Liver (tissue), 9 donors: Measurements from ENCODE around the gene SIT1. TPM values are rescaled to one million over a fixed set of nuclear protein-coding genes. Genes with fewer than 3 reads are reported as not detected.
A peak's percentile ranks its signal among the peaks of the same experiment; 100 is the strongest.

ENCODE experiments used
- DNase-seq: peaks from one replicate; pipeline ENCODE4 v3.0.0-alpha.2; 2017; ENCODE audit warnings: low spot score
- H3K27ac ChIP-seq, 2 donors: one replicate each; pipeline ENCODE4 v1.7.0; 2013; ENCODE audit warnings: inconsistent platforms in 2 of 2, low read length in 2 of 2, control low read depth in 1 of 2, low read depth in 1 of 2, mild to moderate bottlenecking in 1 of 2
- H3K27me3 ChIP-seq, 4 donors: one replicate each; pipeline versions ENCODE4 v1.6.1 to v1.7.0; 2013; ENCODE audit warnings: low read length in 3 of 4, inconsistent platforms in 1 of 4, mild to moderate bottlenecking in 1 of 4, moderate library complexity in 1 of 4; ENCODE audit not compliant: control insufficient read depth in 4 of 4, insufficient read depth in 4 of 4
- H3K36me3 ChIP-seq, 4 donors: one replicate each; pipeline versions ENCODE4 v1.6.1 to v1.7.0; 2013; ENCODE audit warnings: low read length in 3 of 4, mild to moderate bottlenecking in 3 of 4, low read depth in 1 of 4, moderate library complexity in 1 of 4; ENCODE audit not compliant: control insufficient read depth in 4 of 4, insufficient read depth in 3 of 4
- H3K4me1 ChIP-seq, 4 donors: one replicate each; pipeline versions ENCODE4 v1.6.1 to v1.7.0; 2013; ENCODE audit warnings: low read length in 3 of 4, mild to moderate bottlenecking in 3 of 4, moderate library complexity in 1 of 4; ENCODE audit not compliant: control insufficient read depth in 4 of 4, insufficient read depth in 4 of 4
- H3K4me3 ChIP-seq, 3 donors: one replicate each; pipeline versions ENCODE4 v1.6.1 to v1.7.0; 2013; ENCODE audit warnings: low read length in 3 of 3, control low read depth in 1 of 3, low read depth in 1 of 3, mild to moderate bottlenecking in 1 of 3
- H3K9ac ChIP-seq, 2 donors: one replicate each; pipeline ENCODE4 v1.7.0; 2013; ENCODE audit warnings: low read length in 2 of 2, mild to moderate bottlenecking in 2 of 2, moderate library complexity in 2 of 2, control low read depth in 1 of 2, low read depth in 1 of 2
- H3K9me3 ChIP-seq, 4 donors: one replicate each; pipeline versions ENCODE4 v1.6.1 to v1.7.0; 2013; ENCODE audit warnings: low read length in 3 of 4; ENCODE audit not compliant: control insufficient read depth in 4 of 4
- EGR1 ChIP-seq, 2 donors: IDR thresholded peaks; 2 replicates each; pipeline ENCODE4 v1.6.1; 2016 to 2018; ENCODE audit warnings: antibody characterized with exemption in 2 of 2, low read depth in 2 of 2
- FOXA1 ChIP-seq: IDR thresholded peaks from 2 replicates; pipeline ENCODE4 v1.6.1; 2016; ENCODE audit warnings: antibody characterized with exemption
- FOXA2 ChIP-seq: IDR thresholded peaks from 2 replicates; pipeline ENCODE4 v1.6.1; 2016; ENCODE audit warnings: antibody characterized with exemption
- GABPA ChIP-seq, 2 donors: IDR thresholded peaks in 1 of 2; conservative IDR thresholded peaks in 1 of 2; 2 replicates each; pipeline ENCODE4 v1.6.1; 2016; ENCODE audit warnings: antibody characterized with exemption in 2 of 2, mild to moderate bottlenecking in 1 of 2, moderate library complexity in 1 of 2
- HNF4A ChIP-seq, 2 donors: conservative IDR thresholded peaks; 2 replicates each; pipeline ENCODE4 v1.6.1; 2016; ENCODE audit warnings: antibody characterized with exemption in 2 of 2, mild to moderate bottlenecking in 2 of 2
- HNF4G ChIP-seq: IDR thresholded peaks from 2 replicates; pipeline ENCODE4 v1.6.1; 2016; ENCODE audit warnings: antibody characterized with exemption
- JUND ChIP-seq, 2 donors: IDR thresholded peaks; 2 replicates each; pipeline ENCODE4 v1.6.1; 2016; ENCODE audit warnings: antibody characterized with exemption in 2 of 2
- MAX ChIP-seq: IDR thresholded peaks from 2 replicates; pipeline ENCODE4 v1.6.1; 2016; ENCODE audit warnings: antibody characterized with exemption
- NR2F2 ChIP-seq: IDR thresholded peaks from 2 replicates; pipeline ENCODE4 v1.6.1; 2016; ENCODE audit warnings: antibody characterized with exemption
- RAD21 ChIP-seq, 2 donors: IDR thresholded peaks; 2 replicates each; pipeline ENCODE4 v1.6.1; 2016; ENCODE audit warnings: antibody characterized with exemption in 2 of 2, mild to moderate bottlenecking in 2 of 2
- RXRA ChIP-seq, 2 donors: IDR thresholded peaks; 2 replicates each; pipeline ENCODE4 v1.6.1; 2017 to 2018; ENCODE audit warnings: antibody characterized with exemption in 2 of 2, mild to moderate bottlenecking in 1 of 2
- SP1 ChIP-seq: IDR thresholded peaks from 2 replicates; pipeline ENCODE4 v1.6.1; 2018; ENCODE audit warnings: antibody characterized with exemption, mild to moderate bottlenecking
- TAF1 ChIP-seq: conservative IDR thresholded peaks from 2 replicates; pipeline ENCODE4 v1.6.1; 2016; ENCODE audit warnings: antibody characterized with exemption, mild to moderate bottlenecking
- YY1 ChIP-seq: IDR thresholded peaks from 2 replicates; pipeline ENCODE4 v1.6.1; 2016; ENCODE audit warnings: antibody characterized with exemption, mild to moderate bottlenecking
- WGBS: extraction: QIAGEN DNeasy Blood & Tissue Kit; methylation state at CpG from one replicate; pipeline ENCODE4 v1.1.7; 2013; 5-methylcytosine and 5-hydroxymethylcytosine counted together
- polyA plus RNA-seq, 2 donors: library from polyadenylated mRNA; stranded (reverse) in 1 of 2; unstranded in 1 of 2; fragments of 200-250 nt in 1 of 2; fragments of >200 nt in 1 of 2; fragmentation: Nextera tagmentation in 1 of 2; extraction: Ambion mirVana in 1 of 2; gene quantifications; one replicate each; pipeline versions ENCODE4 v1.2.1 to v1.2.3, GENCODE V29; 2013 to 2015
- total RNA-seq, 2 donors: library from RNA; depleted of rRNA; stranded (reverse); fragments of >200 nt; gene quantifications; one replicate each; pipeline ENCODE4 v1.2.3, GENCODE V29; 2014
- TF ChIP-seq, protein P1 (sequence below): fragments of 150-350 bp; IDR thresholded peaks from 2 replicates; pipeline ENCODE4 v1.5.1; 2017; ENCODE audit warnings: improper control_type of control experiment, low read depth, low read length; ENCODE audit not compliant: missing input control
- TF ChIP-seq, protein P2 (sequence below): IDR thresholded peaks from 2 replicates; pipeline ENCODE4 v1.6.1; 2016; ENCODE audit warnings: antibody characterized with exemption
- TF ChIP-seq, protein P3 (sequence below): IDR thresholded peaks from 2 replicates; pipeline ENCODE4 v1.6.1; 2016; ENCODE audit warnings: antibody characterized with exemption
- TF ChIP-seq, protein P4 (sequence below): IDR thresholded peaks from 2 replicates; pipeline ENCODE4 v1.6.1; 2016; ENCODE audit warnings: antibody characterized with exemption, mild to moderate bottlenecking
- donor health status: healthy.
- donor health status: healthy.
- donor health status: healthy.
- donor health status: healthy.
- donor health status: healthy.

The SIT1 gene
- total and polyA plus RNA-seq, 4 donors = 0.17 to 1.1 (median 0.34) TPM

DNA sequence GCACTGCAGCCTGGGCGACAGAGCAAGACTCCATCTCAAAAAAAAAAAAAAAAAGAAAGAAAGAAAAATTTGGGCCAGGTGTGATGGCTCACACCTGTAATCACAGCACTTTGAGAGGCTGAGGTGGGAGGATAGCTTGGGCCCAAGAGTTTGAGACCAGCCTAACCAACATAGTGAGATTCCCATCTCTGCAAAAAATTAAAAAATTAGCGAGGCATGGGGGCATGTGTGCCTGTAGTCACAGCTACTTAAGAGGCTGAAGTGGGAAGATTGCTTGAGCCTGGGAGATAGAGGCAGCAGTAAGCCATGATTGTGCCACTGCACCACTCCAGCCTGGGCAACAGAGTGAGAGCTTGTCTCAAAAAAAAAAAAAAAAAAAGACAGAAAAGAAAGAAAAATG lies 2.9 kb upstream of the SIT1 start:
- 94% methylated on average over 2 of the region's 2 CpGs for WGBS
- Histone ChIP-seq H3K27me3 (no peaks in the 10 kb centered on the region), H3K9me3 (no peaks in the 10 kb centered on the region), H3K9ac (no peak overlapping the region), H3K4me3 (no peak overlapping the region), H3K36me3 (no peaks in the 10 kb centered on the region), H3K4me1 (peaks cover 0 to 7% (median 1%) of the 10 kb centered on the region in 4 donors), H3K27ac (no peak overlapping the region)
- DNase-seq = no peak
- TF ChIP-seq NR2F2 = no peak

DNA sequence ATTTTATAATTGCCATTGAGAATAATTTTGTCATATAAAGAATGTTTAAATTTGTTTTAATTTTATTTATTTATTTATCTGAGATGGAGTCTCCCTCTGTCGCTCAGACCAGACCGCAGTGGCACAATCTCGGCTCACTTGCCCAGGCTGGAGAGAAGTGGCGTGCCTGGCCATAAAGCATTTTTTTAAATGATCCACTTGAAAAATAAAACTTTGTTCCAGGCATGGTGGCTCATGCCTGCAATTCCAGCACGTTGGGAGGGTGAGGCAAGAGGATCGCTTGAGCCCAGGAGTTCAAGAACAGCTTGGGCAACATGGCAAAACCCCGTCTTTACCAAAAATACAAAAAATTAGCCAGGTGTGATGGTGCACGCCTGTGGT lies 2.1 kb upstream of the SIT1 start:
- Histone ChIP-seq H3K4me1 (peaks cover 0 to 7% (median 1%) of the 10 kb centered on the region in 4 donors), H3K36me3 (no peaks in the 10 kb centered on the region), H3K4me3 (no peak overlapping the region), H3K9me3 (no peaks in the 10 kb centered on the region), H3K27ac (no peak overlapping the region), H3K9ac (no peak overlapping the region), H3K27me3 (no peaks in the 10 kb centered on the region)
- 86% methylated on average over 8 of the region's 8 CpGs for WGBS
- TF ChIP-seq JUND (IDR thresholded peaks at IDR 0.05) (peak in 1 of 2 donors; percentile 2), HNF4A (conservative IDR thresholded peaks at IDR 0.05) (no peak), RAD21 (IDR thresholded peaks at IDR 0.05) (no peak)
- DNase-seq = no peak

GRCh38 chr9:35651956-35652828 lies 1.5 kb upstream of the SIT1 start:
- Histone ChIP-seq H3K9me3 (no peaks in the 10 kb centered on the region), H3K27ac (peak overlapping the region in 1 of 2 donors; percentile 12), H3K27me3 (no peaks in the 10 kb centered on the region), H3K36me3 (no peaks in the 10 kb centered on the region), H3K4me1 (peaks cover 0 to 5% (median 1%) of the 10 kb centered on the region in 4 donors), H3K4me3 (no peak overlapping the region), H3K9ac (no peak overlapping the region)
- TF ChIP-seq, protein P1, sequence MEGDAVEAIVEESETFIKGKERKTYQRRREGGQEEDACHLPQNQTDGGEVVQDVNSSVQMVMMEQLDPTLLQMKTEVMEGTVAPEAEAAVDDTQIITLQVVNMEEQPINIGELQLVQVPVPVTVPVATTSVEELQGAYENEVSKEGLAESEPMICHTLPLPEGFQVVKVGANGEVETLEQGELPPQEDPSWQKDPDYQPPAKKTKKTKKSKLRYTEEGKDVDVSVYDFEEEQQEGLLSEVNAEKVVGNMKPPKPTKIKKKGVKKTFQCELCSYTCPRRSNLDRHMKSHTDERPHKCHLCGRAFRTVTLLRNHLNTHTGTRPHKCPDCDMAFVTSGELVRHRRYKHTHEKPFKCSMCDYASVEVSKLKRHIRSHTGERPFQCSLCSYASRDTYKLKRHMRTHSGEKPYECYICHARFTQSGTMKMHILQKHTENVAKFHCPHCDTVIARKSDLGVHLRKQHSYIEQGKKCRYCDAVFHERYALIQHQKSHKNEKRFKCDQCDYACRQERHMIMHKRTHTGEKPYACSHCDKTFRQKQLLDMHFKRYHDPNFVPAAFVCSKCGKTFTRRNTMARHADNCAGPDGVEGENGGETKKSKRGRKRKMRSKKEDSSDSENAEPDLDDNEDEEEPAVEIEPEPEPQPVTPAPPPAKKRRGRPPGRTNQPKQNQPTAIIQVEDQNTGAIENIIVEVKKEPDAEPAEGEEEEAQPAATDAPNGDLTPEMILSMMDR = no peak
- TF ChIP-seq EGR1 (IDR thresholded peaks at IDR 0.05; ENCODE audit: low read depth in 2 of 2) = no peak
- TF ChIP-seq GABPA (IDR thresholded peaks at IDR 0.05 in 1 of 2, conservative IDR thresholded peaks at IDR 0.05 in 1 of 2) = no peak
- no peak for TF ChIP-seq HNF4G
- TF ChIP-seq RAD21 (IDR thresholded peaks at IDR 0.05) = no peak
- TF ChIP-seq TAF1 = no peak
- TF ChIP-seq, protein P2, sequence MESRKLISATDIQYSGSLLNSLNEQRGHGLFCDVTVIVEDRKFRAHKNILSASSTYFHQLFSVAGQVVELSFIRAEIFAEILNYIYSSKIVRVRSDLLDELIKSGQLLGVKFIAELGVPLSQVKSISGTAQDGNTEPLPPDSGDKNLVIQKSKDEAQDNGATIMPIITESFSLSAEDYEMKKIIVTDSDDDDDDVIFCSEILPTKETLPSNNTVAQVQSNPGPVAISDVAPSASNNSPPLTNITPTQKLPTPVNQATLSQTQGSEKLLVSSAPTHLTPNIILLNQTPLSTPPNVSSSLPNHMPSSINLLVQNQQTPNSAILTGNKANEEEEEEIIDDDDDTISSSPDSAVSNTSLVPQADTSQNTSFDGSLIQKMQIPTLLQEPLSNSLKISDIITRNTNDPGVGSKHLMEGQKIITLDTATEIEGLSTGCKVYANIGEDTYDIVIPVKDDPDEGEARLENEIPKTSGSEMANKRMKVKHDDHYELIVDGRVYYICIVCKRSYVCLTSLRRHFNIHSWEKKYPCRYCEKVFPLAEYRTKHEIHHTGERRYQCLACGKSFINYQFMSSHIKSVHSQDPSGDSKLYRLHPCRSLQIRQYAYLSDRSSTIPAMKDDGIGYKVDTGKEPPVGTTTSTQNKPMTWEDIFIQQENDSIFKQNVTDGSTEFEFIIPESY = no peak
- TF ChIP-seq MAX = no peak
- TF ChIP-seq, protein P3, sequence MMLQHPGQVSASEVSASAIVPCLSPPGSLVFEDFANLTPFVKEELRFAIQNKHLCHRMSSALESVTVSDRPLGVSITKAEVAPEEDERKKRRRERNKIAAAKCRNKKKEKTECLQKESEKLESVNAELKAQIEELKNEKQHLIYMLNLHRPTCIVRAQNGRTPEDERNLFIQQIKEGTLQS = no peak
- TF ChIP-seq NR2F2 = no peak
- TF ChIP-seq, protein P4, sequence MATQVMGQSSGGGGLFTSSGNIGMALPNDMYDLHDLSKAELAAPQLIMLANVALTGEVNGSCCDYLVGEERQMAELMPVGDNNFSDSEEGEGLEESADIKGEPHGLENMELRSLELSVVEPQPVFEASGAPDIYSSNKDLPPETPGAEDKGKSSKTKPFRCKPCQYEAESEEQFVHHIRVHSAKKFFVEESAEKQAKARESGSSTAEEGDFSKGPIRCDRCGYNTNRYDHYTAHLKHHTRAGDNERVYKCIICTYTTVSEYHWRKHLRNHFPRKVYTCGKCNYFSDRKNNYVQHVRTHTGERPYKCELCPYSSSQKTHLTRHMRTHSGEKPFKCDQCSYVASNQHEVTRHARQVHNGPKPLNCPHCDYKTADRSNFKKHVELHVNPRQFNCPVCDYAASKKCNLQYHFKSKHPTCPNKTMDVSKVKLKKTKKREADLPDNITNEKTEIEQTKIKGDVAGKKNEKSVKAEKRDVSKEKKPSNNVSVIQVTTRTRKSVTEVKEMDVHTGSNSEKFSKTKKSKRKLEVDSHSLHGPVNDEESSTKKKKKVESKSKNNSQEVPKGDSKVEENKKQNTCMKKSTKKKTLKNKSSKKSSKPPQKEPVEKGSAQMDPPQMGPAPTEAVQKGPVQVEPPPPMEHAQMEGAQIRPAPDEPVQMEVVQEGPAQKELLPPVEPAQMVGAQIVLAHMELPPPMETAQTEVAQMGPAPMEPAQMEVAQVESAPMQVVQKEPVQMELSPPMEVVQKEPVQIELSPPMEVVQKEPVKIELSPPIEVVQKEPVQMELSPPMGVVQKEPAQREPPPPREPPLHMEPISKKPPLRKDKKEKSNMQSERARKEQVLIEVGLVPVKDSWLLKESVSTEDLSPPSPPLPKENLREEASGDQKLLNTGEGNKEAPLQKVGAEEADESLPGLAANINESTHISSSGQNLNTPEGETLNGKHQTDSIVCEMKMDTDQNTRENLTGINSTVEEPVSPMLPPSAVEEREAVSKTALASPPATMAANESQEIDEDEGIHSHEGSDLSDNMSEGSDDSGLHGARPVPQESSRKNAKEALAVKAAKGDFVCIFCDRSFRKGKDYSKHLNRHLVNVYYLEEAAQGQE = no peak
- peak in 1 of 2 donors; percentile 50 for TF ChIP-seq HNF4A (conservative IDR thresholded peaks at IDR 0.05)
- TF ChIP-seq FOXA2 = peak; percentile 55
- peak; percentile 43 for TF ChIP-seq YY1
- peak; percentile 9 for TF ChIP-seq SP1
- TF ChIP-seq RXRA (IDR thresholded peaks at IDR 0.05) = peak in 1 of 2 donors; percentile 44
- TF ChIP-seq FOXA1 = no peak
- TF ChIP-seq JUND (IDR thresholded peaks at IDR 0.05) = peak; percentile 78 to 87
- WGBS = 84% methylated on average over 7 of the region's 7 CpGs
- no peak for DNase-seq
